ENCODE data around the gene SND1.

Gene SND1

GRCh38 chr7:127754457-127754856 lies 102.5 kb downstream of the SND1 start:
- Histone ChIP-seq H3K4me3 (no peak overlapping the region), H3K27me3 (no peaks in the 10 kb centered on the region), H4K20me1 (peaks cover 13 to 97% (median 73%) of the 10 kb centered on the region in 11 experiments; a peak in 16 of 22 replicates), H3K4me2 (peak overlapping the region in 9 of 11 experiments; percentile 6 to 50 (median 17); a peak in 11 of 22 replicates), H3K9me3 (replicated peaks in 1 of 11) (peaks cover 0 to 4% (median 0%) of the 10 kb centered on the region in 11 experiments; a peak in 2 of 22 replicates), H3K4me1 (peaks cover 13 to 40% (median 29%) of the 10 kb centered on the region in 10 experiments; a peak in 18 of 20 replicates), H3K27ac (no peak overlapping the region), H3K9ac (no peak overlapping the region), H3K36me3 (peaks cover 12 to 53% (median 39%) of the 10 kb centered on the region in 11 experiments; a peak in 21 of 22 replicates)
- no peak for TF ChIP-seq Cebpa-rat (IDR thresholded peaks at IDR 0.05)

- Histone ChIP-seq H3K27me3 (no peaks in the 10 kb centered on the region), H3K4me2 (peak overlapping the region in 7 of 11 experiments; percentile 0 to 11 (median 10); a peak in 4 of 22 replicates), H3K9me3 (replicated peaks in 1 of 11) (no peaks in the 10 kb centered on the region; a peak in 1 of 22 replicates), H4K20me1 (peaks cover 13 to 97% (median 64%) of the 10 kb centered on the region in 11 experiments; a peak in 16 of 22 replicates), H3K27ac (no peak overlapping the region), H3K4me1 (peaks cover 13 to 40% (median 29%) of the 10 kb centered on the region in 10 experiments; a peak in 18 of 20 replicates), H3K36me3 (peaks cover 12 to 53% (median 36%) of the 10 kb centered on the region in 11 experiments; a peak in 19 of 22 replicates), H3K4me3 (no peak overlapping the region), H3K9ac (no peak overlapping the region)
- TF ChIP-seq Cebpa-rat (IDR thresholded peaks at IDR 0.05) = no peak
Measured at GRCh38 chr7:127755521-127755920, 103.5 kb downstream of the SND1 start.

- Histone ChIP-seq H3K27ac (no peak overlapping the region), H3K4me3 (no peak overlapping the region), H4K20me1 (peaks cover 11 to 98% (median 60%) of the 10 kb centered on the region in 11 experiments; a peak in 16 of 22 replicates), H3K4me1 (peaks cover 13 to 40% (median 28%) of the 10 kb centered on the region in 10 experiments; a peak in 18 of 20 replicates), H3K36me3 (peaks cover 12 to 53% (median 40%) of the 10 kb centered on the region in 11 experiments; a peak in 19 of 22 replicates), H3K9ac (no peak overlapping the region), H3K9me3 (replicated peaks in 1 of 11) (no peaks in the 10 kb centered on the region; a peak in 1 of 22 replicates), H3K27me3 (no peaks in the 10 kb centered on the region), H3K4me2 (peak overlapping the region in 3 of 11 experiments; percentile 0 to 11 (median 10); a peak in 1 of 22 replicates)
- TF ChIP-seq Cebpa-rat (IDR thresholded peaks at IDR 0.05) = no peak
Measured at GRCh38 chr7:127755965-127756364, 104.0 kb downstream of the SND1 start.

GRCh38 chr7:127758105-127758504 lies 106.1 kb downstream of the SND1 start:
- TF ChIP-seq Cebpa-rat (IDR thresholded peaks at IDR 0.05) = no peak

GRCh38 chr7:127758845-127759244 lies 106.9 kb downstream of the SND1 start:
- Histone ChIP-seq H3K36me3 (peaks cover 0 to 51% (median 33%) of the 10 kb centered on the region in 11 experiments; a peak in 13 of 22 replicates), H3K9ac (no peak overlapping the region), H3K9me3 (replicated peaks in 1 of 11) (no peaks in the 10 kb centered on the region; a peak in 1 of 22 replicates), H3K27me3 (no peaks in the 10 kb centered on the region), H3K27ac (no peak overlapping the region), H4K20me1 (peaks cover 6 to 98% (median 42%) of the 10 kb centered on the region in 11 experiments; a peak in 15 of 22 replicates), H3K4me2 (no peak overlapping the region), H3K4me1 (peaks cover 5 to 24% (median 16%) of the 10 kb centered on the region in 10 experiments; a peak in 16 of 20 replicates), H3K4me3 (no peak overlapping the region)
- no peak for TF ChIP-seq Cebpa-rat (IDR thresholded peaks at IDR 0.05)

More at GRCh38 chr7:127758105-127758504, 106.1 kb downstream of the SND1 start:
- Histone ChIP-seq H4K20me1 (peaks cover 6 to 98% (median 45%) of the 10 kb centered on the region in 11 experiments; a peak in 15 of 22 replicates), H3K27ac (no peak overlapping the region), H3K4me3 (no peak overlapping the region), H3K9ac (no peak overlapping the region), H3K36me3 (peaks cover 0 to 46% (median 32%) of the 10 kb centered on the region in 11 experiments; a peak in 14 of 22 replicates), H3K4me1 (peaks cover 10 to 31% (median 20%) of the 10 kb centered on the region in 10 experiments; a peak in 18 of 20 replicates), H3K27me3 (no peaks in the 10 kb centered on the region), H3K4me2 (no peak overlapping the region), H3K9me3 (replicated peaks in 1 of 11) (no peaks in the 10 kb centered on the region; a peak in 1 of 22 replicates)

GRCh38 chr7:127759945-127760421 lies 108.0 kb downstream of the SND1 start:
- Histone ChIP-seq H3K9me3 (replicated peaks in 1 of 11) (peaks cover 0 to 4% (median 0%) of the 10 kb centered on the region in 11 experiments; a peak in 1 of 22 replicates), H3K4me1 (peaks cover under 1 to 22% (median 8%) of the 10 kb centered on the region in 10 experiments; a peak in 14 of 20 replicates), H3K4me3 (no peak overlapping the region), H3K9ac (no peak overlapping the region), H3K36me3 (peaks cover 3 to 62% (median 33%) of the 10 kb centered on the region in 11 experiments; a peak in 16 of 22 replicates), H4K20me1 (peaks cover 6 to 96% (median 34%) of the 10 kb centered on the region in 11 experiments; a peak in 15 of 22 replicates), H3K4me2 (no peak overlapping the region), H3K27ac (no peak overlapping the region), H3K27me3 (no peaks in the 10 kb centered on the region)
- no peak for TF ChIP-seq Cebpa-rat (IDR thresholded peaks at IDR 0.05)

- Histone ChIP-seq H3K27me3 (no peaks in the 10 kb centered on the region), H3K9me3 (replicated peaks in 1 of 11) (peaks cover 0 to 9% (median 5%) of the 10 kb centered on the region in 11 experiments; a peak in 6 of 22 replicates), H3K36me3 (peaks cover 3 to 68% (median 33%) of the 10 kb centered on the region in 11 experiments; a peak in 17 of 22 replicates), H3K9ac (no peak overlapping the region), H3K27ac (no peak overlapping the region), H3K4me1 (peaks cover 0 to 16% (median 2%) of the 10 kb centered on the region in 10 experiments; a peak in 12 of 20 replicates), H3K4me2 (no peak overlapping the region), H3K4me3 (no peak overlapping the region), H4K20me1 (peaks cover 6 to 93% (median 28%) of the 10 kb centered on the region in 11 experiments; a peak in 15 of 22 replicates)
- no peak for TF ChIP-seq Cebpa-rat (IDR thresholded peaks at IDR 0.05)
Measured at GRCh38 chr7:127760436-127761031, 108.5 kb downstream of the SND1 start.

GRCh38 chr7:127761196-127761595 lies 109.2 kb downstream of the SND1 start:
- Histone ChIP-seq H3K27me3 (no peaks in the 10 kb centered on the region), H3K9me3 (replicated peaks in 1 of 11) (peaks cover 0 to 14% (median 10%) of the 10 kb centered on the region in 11 experiments; a peak in 16 of 22 replicates), H3K4me3 (no peak overlapping the region), H3K27ac (no peak overlapping the region), H3K4me1 (peaks cover 3 to 10% (median 5%) of the 10 kb centered on the region in 10 experiments; a peak in 14 of 20 replicates), H3K9ac (no peak overlapping the region), H4K20me1 (peaks cover 5 to 91% (median 23%) of the 10 kb centered on the region in 11 experiments; a peak in 14 of 22 replicates), H3K36me3 (peaks cover 8 to 74% (median 40%) of the 10 kb centered on the region in 11 experiments; a peak in 20 of 22 replicates), H3K4me2 (no peak overlapping the region)
- no peak for TF ChIP-seq Cebpa-rat (IDR thresholded peaks at IDR 0.05)
